Fibroblast of mammary gland (primary cell): ENCODE measurements around the gene EPHB2.

Experiments
- DNase-seq: peaks from one replicate; pipeline ENCODE4 v3.0.0-alpha.2; 2010; ENCODE audit warnings: low read depth
- H3K4me3 ChIP-seq: 2 replicates; pipeline ENCODE4 v1.5.1; 2011; ENCODE audit warnings: low read depth, mild to moderate bottlenecking, low read length, moderate library complexity; ENCODE audit not compliant: control insufficient read depth
- CTCF ChIP-seq: conservative IDR thresholded peaks from 2 replicates; pipeline ENCODE4 v1.5.1; 2011; ENCODE audit warnings: low read depth, low read length, inconsistent platforms; ENCODE audit not compliant: control insufficient read depth, insufficient read depth

EPHB2 gene

GRCh38 chr1:22920734-22921451 is 210.3 kb downstream of the EPHB2 start:
- no peak for TF ChIP-seq CTCF
- H3K4me3 ChIP-seq, result no peak overlapping the region

DNA sequence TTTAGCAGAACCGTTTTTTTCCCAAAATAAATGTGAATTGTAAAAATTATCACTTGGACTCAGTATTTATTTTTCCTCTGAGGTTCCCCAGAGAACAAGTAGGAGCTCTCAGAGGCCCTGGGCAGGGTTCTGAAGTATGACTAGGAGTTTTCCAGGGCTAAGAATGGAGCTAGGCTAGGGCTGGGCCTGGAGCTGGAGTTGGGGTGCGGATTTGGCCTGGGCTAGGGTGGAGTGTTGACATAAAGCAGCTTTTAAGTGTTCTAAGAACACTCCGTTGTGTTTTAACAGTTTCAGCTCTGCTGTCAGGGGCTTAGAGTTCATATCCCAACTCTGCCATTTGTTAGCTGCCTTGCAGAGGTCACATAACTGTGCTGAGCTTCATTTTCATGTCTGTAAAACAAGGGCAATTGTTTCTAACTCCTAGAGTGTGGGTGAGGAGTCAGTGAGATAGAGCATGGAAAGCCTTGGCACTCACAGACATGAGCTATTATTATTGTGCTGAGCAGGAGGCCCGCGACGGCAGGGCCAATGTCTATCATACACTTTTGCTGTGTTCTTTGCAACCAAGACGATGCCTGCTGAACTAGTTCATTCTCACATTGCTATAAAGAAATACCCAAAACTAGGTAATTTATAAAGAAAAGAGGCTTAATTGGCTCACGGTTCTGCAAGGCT is 210.9 kb downstream of the EPHB2 start:
- DNase-seq, result no peak
- no peak overlapping the region for H3K4me3 ChIP-seq
- no peak for TF ChIP-seq CTCF

More at GRCh38 chr1:22920734-22921451, 210.3 kb downstream of the EPHB2 start:
- no peak for DNase-seq

GRCh38 chr1:22922640-22923039 is 212.0 kb downstream of the EPHB2 start:
- peak; percentile 49 for DNase-seq
- TF ChIP-seq CTCF, result no peak
- no peak overlapping the region for H3K4me3 ChIP-seq

DNA sequence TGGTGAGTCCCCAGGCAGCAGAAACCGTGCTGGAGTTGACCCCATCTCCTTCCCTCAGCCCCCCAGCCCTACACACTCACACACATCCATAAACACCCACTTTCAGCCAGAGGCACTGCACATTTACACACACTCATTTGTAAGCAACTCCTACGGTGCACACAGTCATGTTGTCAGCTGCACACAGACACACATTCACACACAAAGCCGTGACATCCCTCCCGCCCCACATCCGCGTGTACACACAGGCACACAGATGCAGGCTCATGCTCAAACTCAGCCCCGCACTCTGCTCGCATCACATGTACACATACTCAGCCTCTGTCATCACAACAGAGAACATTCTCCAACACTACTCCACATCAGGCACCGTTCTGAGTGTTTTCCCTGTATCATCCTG is 214.5 kb downstream of the EPHB2 start:
- peak; percentile 6 for DNase-seq
- no peak overlapping the region for H3K4me3 ChIP-seq
- TF ChIP-seq CTCF, result no peak

- peak; percentile 80 for TF ChIP-seq CTCF
- peak; percentile 28 for DNase-seq
- H3K4me3 ChIP-seq, result no peak overlapping the region
These were observed 219.7 kb downstream of the EPHB2 start for GRCh38 chr1:22930240-22930912.

DNA sequence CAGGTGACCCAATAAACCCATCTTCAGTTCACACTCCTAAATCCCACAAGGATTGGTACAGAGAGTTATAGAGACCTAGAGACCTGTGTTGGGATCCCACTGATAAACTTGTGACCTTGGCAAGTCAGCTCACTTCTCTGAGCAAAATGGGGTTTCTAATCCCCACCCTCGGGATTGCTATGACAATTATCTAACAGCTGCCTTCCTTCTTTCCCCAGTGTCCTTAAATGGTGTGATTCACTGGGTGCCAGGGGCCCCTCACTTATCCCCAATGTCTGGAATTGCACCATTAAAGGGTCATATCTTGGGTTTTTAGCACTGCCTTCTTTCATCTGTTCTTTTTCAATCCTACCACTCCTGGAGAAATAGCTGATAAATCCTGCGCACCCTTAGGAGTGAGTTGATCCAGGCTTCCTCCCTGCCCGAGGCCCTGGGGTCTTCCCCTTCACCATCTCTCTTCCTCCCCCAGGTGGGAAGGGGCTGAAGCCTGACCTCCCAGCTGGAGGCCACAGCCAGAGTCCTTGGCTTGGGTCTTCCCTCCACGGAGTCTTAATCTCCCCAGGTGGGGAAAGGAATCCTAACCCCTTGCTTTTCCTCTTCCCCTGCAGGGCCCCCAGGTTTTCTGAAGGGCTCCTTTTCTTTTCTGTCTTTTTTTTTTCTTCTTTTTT is 222.3 kb downstream of the EPHB2 start:
- no peak overlapping the region for H3K4me3 ChIP-seq
- no peak for TF ChIP-seq CTCF
- DNase-seq, result no peak
